ENCODE measurements around the gene NUFIP2. TPM values are rescaled to one million over a fixed set of nuclear protein-coding genes. Genes with fewer than 3 reads are reported as not detected.
"Not testable (repeated sequence)": the region's sequence is repeated elsewhere in the genome, so short reads cannot be mapped to it uniquely, and the experiment has no call there.

The NUFIP2 gene, protein sequence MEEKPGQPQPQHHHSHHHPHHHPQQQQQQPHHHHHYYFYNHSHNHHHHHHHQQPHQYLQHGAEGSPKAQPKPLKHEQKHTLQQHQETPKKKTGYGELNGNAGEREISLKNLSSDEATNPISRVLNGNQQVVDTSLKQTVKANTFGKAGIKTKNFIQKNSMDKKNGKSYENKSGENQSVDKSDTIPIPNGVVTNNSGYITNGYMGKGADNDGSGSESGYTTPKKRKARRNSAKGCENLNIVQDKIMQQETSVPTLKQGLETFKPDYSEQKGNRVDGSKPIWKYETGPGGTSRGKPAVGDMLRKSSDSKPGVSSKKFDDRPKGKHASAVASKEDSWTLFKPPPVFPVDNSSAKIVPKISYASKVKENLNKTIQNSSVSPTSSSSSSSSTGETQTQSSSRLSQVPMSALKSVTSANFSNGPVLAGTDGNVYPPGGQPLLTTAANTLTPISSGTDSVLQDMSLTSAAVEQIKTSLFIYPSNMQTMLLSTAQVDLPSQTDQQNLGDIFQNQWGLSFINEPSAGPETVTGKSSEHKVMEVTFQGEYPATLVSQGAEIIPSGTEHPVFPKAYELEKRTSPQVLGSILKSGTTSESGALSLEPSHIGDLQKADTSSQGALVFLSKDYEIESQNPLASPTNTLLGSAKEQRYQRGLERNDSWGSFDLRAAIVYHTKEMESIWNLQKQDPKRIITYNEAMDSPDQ
- total RNA-seq (2012; rRNA removed): 38.0 and 40.8 TPM in 2 replicates

DNA sequence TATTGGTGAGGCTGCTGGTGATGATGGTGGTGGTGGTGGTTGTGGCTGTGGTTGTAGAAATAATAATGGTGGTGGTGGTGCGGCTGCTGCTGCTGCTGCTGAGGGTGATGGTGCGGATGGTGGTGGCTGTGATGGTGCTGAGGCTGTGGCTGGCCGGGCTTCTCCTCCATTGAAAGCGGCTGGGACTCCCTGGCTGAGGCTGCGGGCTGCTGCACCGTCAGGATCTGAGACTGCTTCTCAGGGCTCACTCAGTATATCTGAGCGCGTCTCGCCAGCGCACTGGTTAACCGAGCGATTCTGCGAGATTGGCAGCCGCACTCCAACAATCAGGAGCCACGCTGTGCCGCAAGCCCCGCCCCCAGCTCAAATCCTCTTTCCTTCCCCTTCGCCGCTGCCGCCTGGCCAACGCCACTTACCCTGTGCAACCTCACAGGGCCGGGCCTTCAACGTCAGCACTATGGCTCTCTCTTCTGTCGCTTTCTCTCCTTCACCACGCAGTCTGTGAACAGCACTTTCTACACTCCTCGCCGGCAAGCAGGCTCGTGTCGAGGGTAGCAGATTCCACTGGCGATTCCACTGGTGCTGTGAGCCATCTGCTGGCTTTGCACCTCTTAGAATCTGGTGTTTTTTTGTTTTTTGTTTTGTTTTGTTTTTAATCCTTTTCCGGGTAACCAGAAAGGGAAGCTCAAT, at the start of gene NUFIP2:
Gene NUFIP2, minus strand, starts transcription at position 259 of the 690 bp plus-strand sequence. Its CDS starts 89 bp downstream, at position 170.
- Histone ChIP-seq H3K4me3 (ENCODE audit: low read length) (peak within 1 kb of the TSS; percentile 92), H3K36me3 (ENCODE audit: insufficient read depth, low read length) (peaks cover 15% of the 10 kb centered on the region), H3K4me2 (ENCODE audit: low read length) (peak within 1 kb of the TSS; percentile 80)

DNA sequence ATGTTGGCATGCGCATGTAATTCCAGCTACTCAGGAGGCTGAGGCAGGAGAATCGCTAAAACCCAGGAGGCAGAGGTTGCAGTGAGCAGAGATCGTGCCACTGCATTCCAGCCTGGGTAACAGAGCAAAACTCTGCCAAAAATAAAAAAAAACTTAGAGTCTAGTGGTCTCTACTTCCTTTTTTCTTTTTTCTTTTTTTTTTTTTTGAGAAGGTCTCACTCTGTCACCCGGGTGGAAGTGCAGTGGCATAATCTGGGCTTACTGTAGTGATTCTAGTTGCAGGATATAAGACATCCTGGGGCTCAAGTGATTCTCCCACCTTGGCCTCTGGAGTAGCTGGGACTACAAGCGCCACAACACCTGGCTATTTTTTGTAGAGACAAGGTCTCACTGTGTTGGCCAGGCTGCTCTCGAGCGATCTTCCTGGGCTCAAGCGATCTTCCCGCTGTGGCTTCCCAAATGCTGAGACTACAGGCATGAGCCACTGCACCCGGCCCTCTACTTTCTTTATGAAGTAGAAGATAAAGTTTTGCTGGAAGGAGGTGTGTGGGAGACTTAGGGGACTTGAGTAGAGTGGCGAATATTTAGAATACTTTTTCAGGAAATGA, 48.3 kb upstream of the NUFIP2 start:
- H3K4me1 ChIP-seq (ENCODE audit: control insufficient read depth, insufficient read depth, low read length): no peaks in the 10 kb centered on the region
- H3K9me3 ChIP-seq (replicated peaks; ENCODE audit: low read length): no peaks in the 10 kb centered on the region
- H3K4me3 ChIP-seq (ENCODE audit: low read length): no peak overlapping the region
- H3K9ac ChIP-seq (ENCODE audit: low read depth, low read length): no peak overlapping the region
- no peak overlapping the region for H3K4me2 ChIP-seq (ENCODE audit: low read length)
- H3K27me3 ChIP-seq (ENCODE audit: control insufficient read depth, insufficient read depth, low read length): peaks cover 31% of the 10 kb centered on the region
- no peaks in the 10 kb centered on the region for H3K36me3 ChIP-seq (ENCODE audit: insufficient read depth, low read length)

More for the DNA sequence above, at the start of gene NUFIP2:
- Histone ChIP-seq H3K27me3 (ENCODE audit: control insufficient read depth, insufficient read depth, low read length) (no peaks in the 10 kb centered on the region), H3K9ac (ENCODE audit: low read depth, low read length) (peak within 1 kb of the TSS; percentile 99), H3K9me3 (replicated peaks; ENCODE audit: low read length) (no peaks in the 10 kb centered on the region), H3K4me1 (ENCODE audit: control insufficient read depth, insufficient read depth, low read length) (peaks cover 29% of the 10 kb centered on the region)

DNA sequence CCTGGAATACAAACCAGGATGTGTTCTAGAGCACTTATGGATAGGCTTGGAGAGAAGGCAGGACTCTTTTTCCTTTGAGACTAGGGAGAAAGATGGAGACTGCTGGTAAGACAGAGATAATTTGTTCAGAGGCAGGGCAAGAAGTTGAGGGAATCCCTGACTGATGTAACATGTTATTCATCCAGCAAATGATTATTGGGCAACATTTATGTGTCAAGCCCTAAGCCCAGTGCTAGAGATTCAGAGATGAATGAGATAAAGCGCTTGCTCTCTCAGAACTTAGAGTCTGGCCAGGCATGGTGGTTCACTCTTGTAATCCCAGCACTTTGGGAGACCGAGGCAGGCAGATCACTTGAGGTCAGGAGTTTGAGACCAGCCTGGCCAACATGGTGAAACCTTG, 47.8 kb upstream of the NUFIP2 start:
- no peak overlapping the region for H3K4me3 ChIP-seq (ENCODE audit: low read length)
- H3K36me3 ChIP-seq (ENCODE audit: insufficient read depth, low read length): no peaks in the 10 kb centered on the region
- peaks cover 35% of the 10 kb centered on the region for H3K27me3 ChIP-seq (ENCODE audit: control insufficient read depth, insufficient read depth, low read length)
- H3K4me2 ChIP-seq (ENCODE audit: low read length): no peak overlapping the region
- H3K4me1 ChIP-seq (ENCODE audit: control insufficient read depth, insufficient read depth, low read length): no peaks in the 10 kb centered on the region
- H3K9me3 ChIP-seq (replicated peaks; ENCODE audit: low read length): no peaks in the 10 kb centered on the region
- no peak overlapping the region for H3K9ac ChIP-seq (ENCODE audit: low read depth, low read length)

DNA sequence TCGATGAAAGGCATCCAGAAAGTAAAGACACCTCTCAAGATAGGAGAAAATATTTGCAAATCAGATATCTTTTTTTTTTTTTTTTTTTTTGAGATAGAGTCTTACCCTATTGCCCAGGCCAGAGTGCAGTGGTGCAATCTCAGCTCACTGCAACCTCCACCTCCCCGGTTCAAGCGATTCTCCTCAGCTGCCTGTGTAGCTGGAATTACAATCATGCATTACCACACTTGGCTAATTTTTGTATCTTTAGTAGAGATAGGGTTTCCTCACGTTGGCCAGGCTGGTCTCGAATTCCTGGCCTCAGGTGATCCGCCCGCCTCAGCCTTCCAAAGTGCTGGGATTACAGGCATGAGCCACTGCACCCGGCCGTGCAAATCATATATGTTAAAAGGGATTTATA, 45.1 kb upstream of the NUFIP2 start:
- H3K4me2 ChIP-seq (ENCODE audit: low read length); H3K36me3 ChIP-seq (ENCODE audit: insufficient read depth, low read length); H3K4me3 ChIP-seq (ENCODE audit: low read length); H3K4me1 ChIP-seq (ENCODE audit: control insufficient read depth, insufficient read depth, low read length); H3K9me3 ChIP-seq (replicated peaks; ENCODE audit: low read length); H3K9ac ChIP-seq (ENCODE audit: low read depth, low read length): not testable (repeated sequence)
- peaks cover 26% of the 10 kb centered on the region for H3K27me3 ChIP-seq (ENCODE audit: control insufficient read depth, insufficient read depth, low read length)

DNA sequence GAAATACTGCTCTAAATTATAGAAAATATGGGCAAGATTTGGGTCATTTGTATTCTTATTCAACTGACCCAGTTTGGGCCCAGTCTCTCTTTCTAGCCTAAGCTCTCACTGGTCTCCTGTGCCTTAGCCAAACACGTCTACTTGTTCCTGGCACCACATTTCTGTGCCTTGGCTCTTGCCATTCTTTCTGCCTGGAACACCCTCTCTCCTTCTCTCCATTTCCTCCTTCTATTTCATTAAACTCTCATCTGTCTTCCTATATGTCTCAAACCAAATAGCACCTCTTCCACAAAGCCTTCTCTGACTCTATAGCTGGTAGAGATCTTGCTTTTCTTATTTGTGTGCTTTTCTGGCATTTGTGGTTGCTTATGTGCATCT, 37.7 kb upstream of the NUFIP2 start:
- H3K9ac ChIP-seq (ENCODE audit: low read depth, low read length): no peak overlapping the region
- no peaks in the 10 kb centered on the region for H3K9me3 ChIP-seq (replicated peaks; ENCODE audit: low read length)
- H3K4me1 ChIP-seq (ENCODE audit: control insufficient read depth, insufficient read depth, low read length): no peaks in the 10 kb centered on the region
- no peaks in the 10 kb centered on the region for H3K36me3 ChIP-seq (ENCODE audit: insufficient read depth, low read length)
- peaks cover 12% of the 10 kb centered on the region for H3K27me3 ChIP-seq (ENCODE audit: control insufficient read depth, insufficient read depth, low read length)
- H3K4me2 ChIP-seq (ENCODE audit: low read length): no peak overlapping the region
- no peak overlapping the region for H3K4me3 ChIP-seq (ENCODE audit: low read length)

DNA sequence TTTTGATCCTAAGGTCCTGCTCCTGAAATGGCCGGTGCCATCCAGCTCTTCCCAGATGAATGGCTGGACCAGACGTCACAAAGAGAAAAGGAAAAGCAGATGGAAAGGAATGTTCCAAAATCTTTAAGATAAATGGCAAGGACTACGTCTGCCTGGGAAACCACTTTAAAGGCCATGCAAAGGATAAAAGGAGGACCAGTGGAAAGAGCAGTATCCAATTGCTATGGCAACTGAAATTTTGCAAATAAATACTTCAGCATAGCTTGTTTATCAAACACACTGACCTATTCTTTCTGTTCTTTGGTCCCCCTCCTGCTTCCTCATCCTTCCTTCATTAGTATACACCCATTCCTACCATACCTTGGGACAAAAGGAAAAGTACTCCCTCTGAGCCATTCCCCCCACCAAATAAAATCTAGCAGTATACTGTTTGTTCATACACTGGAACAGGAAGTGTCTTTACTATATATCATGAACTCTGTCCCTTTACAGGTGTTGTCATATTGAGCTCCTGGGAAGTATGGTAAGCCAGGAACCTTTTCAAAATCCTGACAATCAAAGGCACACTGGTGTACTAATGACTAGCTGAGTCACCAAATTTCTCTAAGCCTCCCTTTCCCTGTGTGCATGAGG, 37.2 kb upstream of the NUFIP2 start:
- peaks cover 12% of the 10 kb centered on the region for H3K27me3 ChIP-seq (ENCODE audit: control insufficient read depth, insufficient read depth, low read length)
- no peak overlapping the region for H3K9ac ChIP-seq (ENCODE audit: low read depth, low read length)
- H3K4me3 ChIP-seq (ENCODE audit: low read length): no peak overlapping the region
- H3K4me2 ChIP-seq (ENCODE audit: low read length): no peak overlapping the region
- no peaks in the 10 kb centered on the region for H3K36me3 ChIP-seq (ENCODE audit: insufficient read depth, low read length)
- H3K4me1 ChIP-seq (ENCODE audit: control insufficient read depth, insufficient read depth, low read length): no peaks in the 10 kb centered on the region
- H3K9me3 ChIP-seq (replicated peaks; ENCODE audit: low read length): no peaks in the 10 kb centered on the region

DNA sequence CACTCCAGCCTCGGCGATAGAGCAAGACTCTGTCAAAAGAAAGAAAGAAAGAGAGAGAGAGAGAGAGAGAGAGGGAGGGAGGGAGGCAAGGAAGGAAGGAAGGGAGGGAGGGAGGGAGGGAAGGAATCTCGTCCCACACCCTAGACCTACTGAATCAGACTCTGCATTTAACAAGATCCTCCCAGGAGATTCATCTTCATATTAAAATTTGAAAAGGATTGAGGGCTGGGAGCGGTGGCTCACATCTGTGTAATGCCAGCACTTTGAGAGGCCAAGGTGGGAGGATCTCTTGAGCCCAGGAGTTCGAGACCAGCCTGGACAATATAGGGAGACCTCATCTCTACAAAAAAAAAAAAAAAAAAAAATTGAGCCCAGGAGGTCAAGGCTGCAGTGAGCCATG, 33.5 kb upstream of the NUFIP2 start:
- H3K4me2 ChIP-seq (ENCODE audit: low read length): no peak overlapping the region
- no peak overlapping the region for H3K4me3 ChIP-seq (ENCODE audit: low read length)
- H3K27me3 ChIP-seq (ENCODE audit: control insufficient read depth, insufficient read depth, low read length): peaks cover 12% of the 10 kb centered on the region
- no peaks in the 10 kb centered on the region for H3K36me3 ChIP-seq (ENCODE audit: insufficient read depth, low read length)
- H3K9ac ChIP-seq (ENCODE audit: low read depth, low read length): no peak overlapping the region
- no peaks in the 10 kb centered on the region for H3K4me1 ChIP-seq (ENCODE audit: control insufficient read depth, insufficient read depth, low read length)
- no peaks in the 10 kb centered on the region for H3K9me3 ChIP-seq (replicated peaks; ENCODE audit: low read length)

DNA sequence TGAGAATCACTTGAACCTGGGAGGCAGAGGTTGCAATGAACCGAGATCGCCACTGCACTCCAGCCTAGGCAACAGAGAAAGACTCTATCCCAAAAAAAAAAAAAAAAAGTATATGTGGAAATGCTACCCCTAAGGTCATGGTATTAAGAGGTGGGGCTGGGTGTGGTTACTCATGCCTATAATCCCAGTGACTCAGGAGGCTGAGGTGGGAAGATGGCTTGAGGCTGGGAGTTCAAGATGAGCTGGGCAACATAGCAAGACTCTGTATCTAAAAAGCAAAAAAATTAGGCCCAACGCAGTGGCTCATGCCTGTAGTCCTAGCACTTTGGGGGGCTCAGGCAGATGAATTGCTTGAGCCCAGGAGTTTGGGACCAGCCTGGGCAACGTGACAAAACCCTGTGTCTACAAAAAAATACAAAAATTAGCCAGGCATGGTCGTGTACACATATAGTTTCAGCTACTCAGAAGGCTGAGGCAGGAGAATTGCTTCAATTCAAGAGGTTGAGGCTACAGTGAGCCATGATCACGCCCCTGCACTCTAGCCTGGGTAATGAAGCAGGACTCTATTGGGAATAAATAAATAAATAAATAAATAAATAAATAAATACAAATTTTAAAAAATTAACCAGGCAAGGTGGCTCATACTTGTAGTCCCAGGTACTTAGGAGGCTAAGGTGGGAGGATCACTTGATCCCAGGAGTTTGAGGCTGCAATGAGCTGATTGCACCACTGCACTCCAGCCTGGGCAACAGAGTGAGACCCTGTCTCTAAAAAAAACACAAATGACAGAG, 32.3 kb upstream of the NUFIP2 start:
- Histone ChIP-seq H3K9me3 (replicated peaks; ENCODE audit: low read length) (no peaks in the 10 kb centered on the region), H3K9ac (ENCODE audit: low read depth, low read length) (no peak overlapping the region), H3K4me1 (ENCODE audit: control insufficient read depth, insufficient read depth, low read length) (no peaks in the 10 kb centered on the region), H3K4me2 (ENCODE audit: low read length) (no peak overlapping the region), H3K27me3 (ENCODE audit: control insufficient read depth, insufficient read depth, low read length) (peaks cover 6% of the 10 kb centered on the region), H3K4me3 (ENCODE audit: low read length) (no peak overlapping the region), H3K36me3 (ENCODE audit: insufficient read depth, low read length) (no peaks in the 10 kb centered on the region)

DNA sequence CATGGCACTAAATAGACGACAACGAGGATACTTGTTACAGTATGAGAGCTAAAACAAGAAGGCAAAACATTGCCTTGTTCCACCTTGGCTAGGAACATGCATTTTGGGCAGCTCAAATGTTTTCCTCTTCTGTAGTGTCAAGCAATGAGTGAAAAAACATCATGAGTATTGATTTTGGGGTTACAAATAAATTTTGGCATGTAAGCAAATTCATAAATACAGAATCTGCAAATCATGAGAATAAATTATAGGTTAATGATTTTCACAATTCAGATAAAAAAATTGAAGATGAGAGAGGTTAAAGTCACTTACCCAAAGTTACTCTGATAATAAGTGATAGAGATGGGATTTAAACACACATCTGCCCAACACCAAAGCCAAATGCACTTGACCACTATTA, 28.4 kb upstream of the NUFIP2 start:
- H3K4me2 ChIP-seq (ENCODE audit: low read length): no peak overlapping the region
- no peak overlapping the region for H3K4me3 ChIP-seq (ENCODE audit: low read length)
- no peaks in the 10 kb centered on the region for H3K36me3 ChIP-seq (ENCODE audit: insufficient read depth, low read length)
- no peak overlapping the region for H3K9ac ChIP-seq (ENCODE audit: low read depth, low read length)
- H3K4me1 ChIP-seq (ENCODE audit: control insufficient read depth, insufficient read depth, low read length): no peaks in the 10 kb centered on the region
- H3K27me3 ChIP-seq (ENCODE audit: control insufficient read depth, insufficient read depth, low read length): peaks cover 17% of the 10 kb centered on the region
- no peaks in the 10 kb centered on the region for H3K9me3 ChIP-seq (replicated peaks; ENCODE audit: low read length)

DNA sequence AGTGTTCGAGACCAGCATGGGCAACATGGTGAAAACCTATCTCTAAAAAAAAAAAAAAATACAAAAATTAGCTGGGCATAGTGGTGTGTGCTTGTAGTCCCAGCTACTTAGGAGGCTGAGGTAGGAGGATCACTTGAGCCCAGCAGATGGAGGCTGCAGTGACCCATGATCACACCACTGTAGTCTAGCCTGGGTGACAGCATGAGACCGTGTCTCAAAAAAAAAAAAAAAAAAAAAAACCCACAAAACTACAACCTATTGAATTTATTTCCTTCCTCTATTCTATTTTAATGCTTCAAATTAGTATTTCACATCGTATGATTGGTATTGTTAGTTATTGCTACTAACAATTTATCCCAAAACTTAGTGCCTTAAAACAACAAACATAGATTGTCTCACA, 9.4 kb upstream of the NUFIP2 start:
- Histone ChIP-seq H3K36me3 (ENCODE audit: insufficient read depth, low read length) (no peaks in the 10 kb centered on the region), H3K27me3 (ENCODE audit: control insufficient read depth, insufficient read depth, low read length) (no peaks in the 10 kb centered on the region), H3K4me3 (ENCODE audit: low read length) (no peak overlapping the region), H3K9ac (ENCODE audit: low read depth, low read length) (no peak overlapping the region), H3K4me1 (ENCODE audit: control insufficient read depth, insufficient read depth, low read length) (no peaks in the 10 kb centered on the region), H3K9me3 (replicated peaks; ENCODE audit: low read length) (no peaks in the 10 kb centered on the region), H3K4me2 (ENCODE audit: low read length) (no peak overlapping the region)
